HT1080 (cell line): ENCODE measurements around the gene PPP1R16B. TPM values are rescaled to one million over a fixed set of nuclear protein-coding genes. Genes with fewer than 3 reads are reported as not detected.
"Not testable (repeated sequence)": the region's sequence is repeated elsewhere in the genome, so short reads cannot be mapped to it uniquely, and the experiment has no call there.

Source experiments
- DNase-seq: peaks from one replicate; pipeline ENCODE4 v3.0.0-alpha.2; 2015; ENCODE audit warnings: low read depth
- total RNA-seq: library from RNA; depleted of rRNA; stranded (reverse); fragments of >200 nt; shearing (Covaris generic); gene quantifications from 2 replicates; pipeline ENCODE4 v1.2.3, GENCODE V29; 2014

The PPP1R16B gene
- total RNA-seq, 1 experiment from 2014 or later = 0.05 TPM

- no peak for DNase-seq
Measured at GRCh38 chr20:38931984-38932383, 126.5 kb downstream of the PPP1R16B start.

- DNase-seq = no peak
Measured at GRCh38 chr20:38932457-38933120, 127.1 kb downstream of the PPP1R16B start.

DNA sequence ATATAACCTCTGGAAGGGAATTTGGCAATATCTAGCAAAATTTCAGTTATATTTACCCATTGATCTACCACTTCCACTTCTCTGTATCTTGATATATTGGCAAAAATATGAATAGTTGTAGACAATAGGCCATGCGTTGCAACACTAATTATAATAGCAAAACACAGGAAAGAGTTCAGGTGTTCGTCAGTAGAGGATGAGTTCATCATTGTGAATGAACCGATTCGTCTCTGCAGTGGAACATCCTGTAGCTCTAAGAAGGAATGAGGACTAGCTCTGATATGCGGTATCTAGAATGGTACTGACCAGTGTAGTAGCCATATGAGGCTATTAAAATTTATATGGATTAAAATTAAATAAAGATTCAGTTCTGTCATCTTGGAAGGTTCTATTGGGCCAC, 129.0 kb downstream of the PPP1R16B start:
- DNase-seq = no peak

- peak; percentile 39 for DNase-seq
Measured at GRCh38 chr20:38935285-38935684, 129.8 kb downstream of the PPP1R16B start.

DNA sequence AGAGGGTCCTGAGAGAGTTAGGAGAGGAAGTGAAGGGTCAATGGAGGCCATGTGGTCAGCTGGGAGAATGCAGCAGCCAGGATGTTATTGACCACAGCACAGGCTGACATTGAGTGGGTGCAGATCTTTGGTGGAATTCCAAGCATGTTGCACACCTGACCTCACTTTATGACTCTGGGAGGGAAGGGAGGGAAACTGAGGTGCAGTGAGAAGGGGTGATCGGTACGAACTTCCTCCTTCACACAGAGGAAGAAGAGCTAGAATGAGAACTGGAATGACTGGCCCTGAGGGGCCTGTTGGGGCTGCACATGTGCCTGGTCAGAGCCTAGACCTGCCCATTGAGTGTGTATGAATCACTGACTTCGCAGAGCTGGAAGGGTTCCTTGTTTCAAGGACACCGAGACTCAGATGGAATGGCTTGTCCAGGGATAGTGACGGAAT, 130.5 kb downstream of the PPP1R16B start:
- no peak for DNase-seq

- DNase-seq = no peak
Measured at GRCh38 chr20:38937000-38937399, 131.5 kb downstream of the PPP1R16B start.

GRCh38 chr20:38937978-38938473, 132.5 kb downstream of the PPP1R16B start:
- no peak for DNase-seq

GRCh38 chr20:38939686-38940085, 134.2 kb downstream of the PPP1R16B start:
- DNase-seq = no peak

- no peak for DNase-seq
Measured at GRCh38 chr20:38940644-38941043, 135.1 kb downstream of the PPP1R16B start.

DNA sequence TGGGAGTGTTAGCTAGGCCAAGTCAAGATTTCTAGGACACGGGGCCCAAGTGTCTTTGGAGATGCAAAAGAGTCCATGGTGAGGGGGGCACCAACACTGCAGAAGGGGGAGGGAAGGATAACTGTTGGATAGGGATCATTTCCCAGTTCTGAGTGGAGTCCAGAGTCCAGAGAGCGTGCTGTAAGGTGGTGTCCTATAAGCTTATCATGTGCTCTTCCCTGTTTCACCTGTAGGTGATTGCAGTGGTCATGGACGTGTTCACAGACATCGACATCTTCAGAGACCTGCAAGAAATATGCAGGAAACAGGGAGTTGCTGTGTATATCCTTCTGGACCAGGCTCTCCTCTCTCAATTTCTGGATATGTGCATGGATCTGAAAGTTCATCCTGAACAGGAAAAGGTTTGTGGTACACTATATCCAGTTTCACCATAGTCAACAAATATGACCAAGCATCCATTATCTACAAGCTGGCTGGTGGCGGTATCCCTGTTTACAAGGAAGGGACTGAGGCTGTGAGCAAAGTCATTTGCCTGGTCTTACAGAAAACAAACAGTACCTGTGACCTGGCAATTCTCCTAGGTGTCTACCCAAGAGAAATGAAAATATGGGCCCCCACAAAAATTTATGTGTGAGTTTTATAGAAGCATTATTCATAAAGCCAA, 136.4 kb downstream of the PPP1R16B start:
- no peak for DNase-seq

DNA sequence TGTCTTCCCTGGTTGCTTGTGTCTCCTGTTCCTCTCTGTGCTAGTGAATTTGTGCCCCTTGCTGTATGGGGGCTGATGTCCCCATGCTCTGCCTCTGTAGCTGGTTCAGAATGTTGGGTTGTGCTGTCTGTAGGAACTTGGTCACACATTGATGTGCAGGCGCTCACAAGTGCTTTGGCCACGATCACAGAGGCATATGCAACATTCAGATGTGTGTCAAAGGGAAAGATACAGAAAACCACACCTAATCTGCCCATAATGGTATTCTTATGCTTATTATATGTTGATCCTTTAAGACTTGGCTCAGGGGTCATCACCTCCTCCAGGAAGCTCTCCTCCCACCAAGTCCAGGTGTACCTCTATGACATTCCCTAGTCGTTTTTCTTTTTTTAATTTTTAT, 139.5 kb downstream of the PPP1R16B start:
- no peak for DNase-seq

- no peak for DNase-seq
Measured at GRCh38 chr20:38946836-38947235, 141.3 kb downstream of the PPP1R16B start.

DNA sequence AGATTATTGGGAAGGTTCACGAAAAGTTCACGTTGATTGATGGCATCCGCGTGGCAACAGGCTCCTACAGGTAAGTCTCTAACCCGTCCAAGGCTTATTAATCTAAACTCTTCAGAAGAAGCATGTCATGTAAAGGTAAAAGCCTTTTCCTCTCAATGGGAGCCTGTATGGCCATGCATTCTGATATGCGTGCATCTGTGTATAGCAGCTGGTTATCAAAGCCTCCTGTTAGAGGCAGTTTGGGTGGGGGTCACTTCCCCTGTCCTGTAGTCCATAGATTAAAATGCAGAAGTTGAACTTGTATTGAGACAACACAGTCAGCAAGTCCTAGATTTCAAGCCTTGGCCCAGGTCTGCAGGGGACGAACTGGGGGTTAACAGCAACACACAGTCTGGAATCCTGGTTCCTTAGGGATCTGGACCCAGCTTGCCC, 142.4 kb downstream of the PPP1R16B start:
- no peak for DNase-seq

GRCh38 chr20:38950254-38950653, 144.8 kb downstream of the PPP1R16B start:
- DNase-seq = no peak

- DNase-seq = no peak
Measured at GRCh38 chr20:38951611-38952010, 146.1 kb downstream of the PPP1R16B start.

- no peak for DNase-seq
Measured at GRCh38 chr20:38952153-38952552, 146.7 kb downstream of the PPP1R16B start.

DNA sequence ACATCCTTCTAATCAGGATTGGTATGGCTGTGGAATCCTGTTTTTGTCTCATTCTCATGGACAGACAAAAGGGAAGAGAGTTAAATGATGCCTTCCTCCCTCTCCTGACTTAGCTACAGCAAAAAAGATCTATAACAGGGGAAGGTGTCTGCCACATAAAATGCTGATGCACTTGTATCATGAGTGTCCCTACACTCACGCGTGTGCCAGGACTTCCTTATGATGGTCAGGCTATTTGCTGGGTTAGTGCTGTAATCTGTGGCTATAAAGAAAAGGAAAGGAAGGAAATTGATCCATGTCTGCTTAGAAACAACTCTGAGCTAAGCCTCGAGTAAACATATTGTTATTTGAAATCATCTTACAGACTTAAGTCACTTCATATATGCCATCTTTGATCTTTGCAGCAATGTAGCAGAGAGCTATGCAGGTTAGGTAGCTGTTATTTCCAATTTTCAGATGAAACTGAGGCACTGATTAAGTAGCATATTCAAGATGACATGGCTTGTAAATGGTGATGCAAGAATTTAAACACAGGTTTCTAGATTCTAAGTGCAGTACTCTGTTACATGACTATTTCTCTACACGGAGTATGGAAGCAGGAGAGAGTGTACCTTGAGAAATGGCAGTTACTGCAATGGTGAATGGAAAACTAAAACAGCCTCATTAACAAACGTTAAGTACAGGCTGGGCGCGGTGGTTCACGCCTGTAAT, 148.3 kb downstream of the PPP1R16B start:
- no peak for DNase-seq

GRCh38 chr20:38957235-38957876, 151.9 kb downstream of the PPP1R16B start:
- DNase-seq = no peak

DNA sequence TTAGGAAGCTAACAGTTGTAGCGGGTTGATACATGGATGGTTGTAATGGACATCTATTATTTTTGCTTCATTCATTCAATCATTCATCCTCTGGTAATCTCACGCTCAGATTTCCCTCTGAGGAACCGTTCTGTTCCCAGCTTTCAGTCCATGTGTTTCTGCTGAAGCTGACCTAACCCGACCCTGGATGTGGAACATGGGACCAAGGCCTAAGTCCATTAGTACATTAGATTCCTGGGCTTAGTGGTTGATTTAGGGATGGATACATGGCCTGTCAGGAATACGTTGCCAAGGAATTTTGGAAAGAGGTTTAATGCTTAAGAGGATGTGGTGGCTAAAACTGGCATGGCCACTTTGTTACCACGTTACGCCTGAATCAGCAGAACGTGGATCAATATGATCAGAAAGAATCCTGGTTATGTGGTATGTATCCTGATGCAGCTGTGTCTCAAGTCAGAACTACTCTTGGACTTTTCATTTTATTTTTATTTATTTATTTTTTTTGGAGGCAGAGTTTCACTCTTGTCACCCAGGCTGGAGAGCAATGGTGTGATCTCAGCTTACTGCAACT, 152.5 kb downstream of the PPP1R16B start:
- no peak for DNase-seq

- not testable (repeated sequence) for DNase-seq
Measured at GRCh38 chr20:38960187-38960687, 154.7 kb downstream of the PPP1R16B start.

- DNase-seq = peak; percentile 17
Measured at GRCh38 chr20:38961530-38962043, 156.1 kb downstream of the PPP1R16B start.
